OCI-LY1 (cell line): ENCODE data around the gene TRPV4.

Experiments used
- EZH2 ChIP-seq: fragments of 200-600 bp; sonication (generic), shearing (Covaris generic); IDR thresholded peaks from 2 replicates; pipeline ENCODE4 v1.8.0; 2017; ENCODE audit warnings: borderline replicate concordance, mixed run types, mild to moderate bottlenecking, antibody characterized with exemption, low read length, moderate library complexity, mixed read lengths
- TF ChIP-seq, protein P1 (sequence below): fragments of 200-600 bp; sonication (generic), shearing (Covaris generic); IDR thresholded peaks from 2 replicates; pipeline ENCODE4 v1.5.1; 2017; ENCODE audit warnings: mild to moderate bottlenecking, antibody characterized with exemption, low read length, moderate library complexity, mixed read lengths

GRCh38 chr12:109770861-109771670 is 62.1 kb downstream of the TRPV4 start:
- TF ChIP-seq, protein P1, sequence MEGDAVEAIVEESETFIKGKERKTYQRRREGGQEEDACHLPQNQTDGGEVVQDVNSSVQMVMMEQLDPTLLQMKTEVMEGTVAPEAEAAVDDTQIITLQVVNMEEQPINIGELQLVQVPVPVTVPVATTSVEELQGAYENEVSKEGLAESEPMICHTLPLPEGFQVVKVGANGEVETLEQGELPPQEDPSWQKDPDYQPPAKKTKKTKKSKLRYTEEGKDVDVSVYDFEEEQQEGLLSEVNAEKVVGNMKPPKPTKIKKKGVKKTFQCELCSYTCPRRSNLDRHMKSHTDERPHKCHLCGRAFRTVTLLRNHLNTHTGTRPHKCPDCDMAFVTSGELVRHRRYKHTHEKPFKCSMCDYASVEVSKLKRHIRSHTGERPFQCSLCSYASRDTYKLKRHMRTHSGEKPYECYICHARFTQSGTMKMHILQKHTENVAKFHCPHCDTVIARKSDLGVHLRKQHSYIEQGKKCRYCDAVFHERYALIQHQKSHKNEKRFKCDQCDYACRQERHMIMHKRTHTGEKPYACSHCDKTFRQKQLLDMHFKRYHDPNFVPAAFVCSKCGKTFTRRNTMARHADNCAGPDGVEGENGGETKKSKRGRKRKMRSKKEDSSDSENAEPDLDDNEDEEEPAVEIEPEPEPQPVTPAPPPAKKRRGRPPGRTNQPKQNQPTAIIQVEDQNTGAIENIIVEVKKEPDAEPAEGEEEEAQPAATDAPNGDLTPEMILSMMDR, result no peak
- no peak for TF ChIP-seq EZH2
